HEK293 (cell line): ENCODE measurements around the gene FHIT.

Experiments
- CTCF ChIA-PET: fragments of 350-600 bp; formaldehyde crosslinking; extraction: SDS; loops from one replicate; lab custom pipeline; 2021; ENCODE audit warnings: antibody characterized with exemption; lab: Yijun Ruan, JAX
- POLR2A ChIA-PET: fragments of 300-600 bp; formaldehyde crosslinking; extraction: SDS; loops from one replicate; lab custom pipeline; 2020; ENCODE audit warnings: antibody characterized with exemption, inconsistent platforms; lab: Yijun Ruan, JAX
- H3K27ac ChIP-seq: fragments of 200-500 bp; sonication (Bioruptor generic); 2 replicates; pipeline ENCODE4 v1.5.1; 2014; ENCODE audit warnings: low read depth, low read length, control low read depth, inconsistent platforms; ENCODE audit errors: extremely low read depth
- H3K36me3 ChIP-seq, 2 experiments: fragments of 200-500 bp in 1 of 2; sonication (Bioruptor generic) in 1 of 2; 1 replicate in 1 of 2; 2 replicates in 1 of 2; pipeline ENCODE4 v1.5.1; 2014 to 2017; ENCODE audit warnings: inconsistent platforms in 2 of 2, low read length in 2 of 2; ENCODE audit not compliant: control insufficient read depth in 2 of 2, insufficient read depth in 1 of 2
- H3K4me1 ChIP-seq: fragments of 200-500 bp; sonication (Bioruptor generic); 2 replicates; pipeline ENCODE4 v1.5.1; 2014; ENCODE audit warnings: mild to moderate bottlenecking, low read length, inconsistent platforms; ENCODE audit not compliant: control insufficient read depth, insufficient read depth
- H3K4me3 ChIP-seq: 2 replicates; pipeline ENCODE4 v1.5.1; 2011; ENCODE audit warnings: low read depth, mild to moderate bottlenecking, control low read depth, low read length, moderate library complexity
- H3K9me3 ChIP-seq: fragments of 200-500 bp; sonication (Bioruptor generic); 2 replicates; pipeline ENCODE4 v1.5.1; 2014; ENCODE audit warnings: low read depth, low read length, inconsistent platforms; ENCODE audit not compliant: control insufficient read depth, insufficient read depth
- ATF2 ChIP-seq: fragments of 450-650 bp; formaldehyde crosslinking; IDR thresholded peaks from 2 replicates; pipeline ENCODE4 v1.5.1; 2016; ENCODE audit warnings: missing biosample characterization, missing genetic modification characterization, low read depth
- FEZF1 ChIP-seq: fragments of 450-650 bp; formaldehyde crosslinking; IDR thresholded peaks from 2 replicates; pipeline ENCODE4 v1.5.1; 2016; ENCODE audit warnings: missing biosample characterization, missing genetic modification characterization
- GLI2 ChIP-seq: fragments of 450-650 bp; formaldehyde crosslinking; IDR thresholded peaks from 2 replicates; pipeline ENCODE4; 2017; ENCODE audit warnings: missing biosample characterization, missing genetic modification characterization, low read depth, borderline replicate concordance
- IKZF3 ChIP-seq: fragments of 450-650 bp; IDR thresholded peaks from 2 replicates; pipeline ENCODE4 v1.5.0; 2018; ENCODE audit warnings: missing biosample characterization, mild to moderate bottlenecking, missing genetic modification characterization, moderate library complexity
- PRDM4 ChIP-seq: fragments of 450-650 bp; formaldehyde crosslinking; IDR thresholded peaks from 2 replicates; pipeline ENCODE4 v1.5.1; 2017; ENCODE audit warnings: missing biosample characterization, missing genetic modification characterization
- SALL2 ChIP-seq: fragments of 450-650 bp; formaldehyde crosslinking; IDR thresholded peaks from 2 replicates; pipeline ENCODE4 v1.5.0; 2017; ENCODE audit warnings: missing biosample characterization, mild to moderate bottlenecking, missing genetic modification characterization, borderline replicate concordance
- YY2 ChIP-seq: fragments of 450-650 bp; formaldehyde crosslinking; IDR thresholded peaks from 2 replicates; pipeline ENCODE4 v1.5.1; 2016; ENCODE audit warnings: missing biosample characterization, missing genetic modification characterization
- ZBTB49 ChIP-seq: fragments of 450-650 bp; formaldehyde crosslinking; IDR thresholded peaks from 2 replicates; pipeline ENCODE4 v1.5.1; 2016; ENCODE audit warnings: missing biosample characterization, missing genetic modification characterization, low read depth
- ZBTB7A ChIP-seq: fragments of 450-650 bp; formaldehyde crosslinking; IDR thresholded peaks from 2 replicates; pipeline ENCODE4 v1.5.1; 2016; ENCODE audit warnings: low read depth, missing biosample characterization, missing genetic modification characterization
- ZNF10 ChIP-seq: fragments of 450-650 bp; formaldehyde crosslinking; IDR thresholded peaks from 2 replicates; pipeline ENCODE4 v1.5.1; 2017; ENCODE audit warnings: missing biosample characterization, missing genetic modification characterization
- ZNF112 ChIP-seq: fragments of 450-650 bp; formaldehyde crosslinking; IDR thresholded peaks from 2 replicates; pipeline ENCODE4 v1.5.0; 2017; ENCODE audit warnings: missing biosample characterization, missing genetic modification characterization
- ZNF140 ChIP-seq: fragments of 450-650 bp; formaldehyde crosslinking; IDR thresholded peaks from 2 replicates; pipeline ENCODE4 v1.5.1; 2016; ENCODE audit warnings: missing biosample characterization, missing genetic modification characterization
- ZNF146 ChIP-seq: fragments of 450-650 bp; formaldehyde crosslinking; IDR thresholded peaks from 2 replicates; pipeline ENCODE4 v1.5.1; 2016; ENCODE audit warnings: missing biosample characterization, missing genetic modification characterization
- ZNF23 ChIP-seq: fragments of 450-650 bp; formaldehyde crosslinking; IDR thresholded peaks from 2 replicates; pipeline ENCODE4 v1.5.1; 2016; ENCODE audit warnings: missing biosample characterization, missing genetic modification characterization, borderline replicate concordance
- ZNF292 ChIP-seq: fragments of 450-650 bp; formaldehyde crosslinking; IDR thresholded peaks from 2 replicates; pipeline ENCODE4 v1.5.1; 2016; ENCODE audit warnings: low read depth, missing biosample characterization, missing genetic modification characterization, borderline replicate concordance
- ZNF324 ChIP-seq: fragments of 450-650 bp; formaldehyde crosslinking; IDR thresholded peaks from 2 replicates; pipeline ENCODE4 v1.5.1; 2016; ENCODE audit warnings: missing biosample characterization, missing genetic modification characterization
- ZNF473 ChIP-seq: fragments of 450-650 bp; formaldehyde crosslinking; IDR thresholded peaks from 2 replicates; pipeline ENCODE4 v1.5.1; 2017; ENCODE audit warnings: missing biosample characterization, missing genetic modification characterization
- ZNF571 ChIP-seq: fragments of 450-650 bp; formaldehyde crosslinking; IDR thresholded peaks from 2 replicates; pipeline ENCODE4 v1.5.0; 2017; ENCODE audit warnings: missing biosample characterization, missing genetic modification characterization
- ZNF707 ChIP-seq: fragments of 450-650 bp; formaldehyde crosslinking; IDR thresholded peaks from 2 replicates; pipeline ENCODE4 v1.5.1; 2016; ENCODE audit warnings: missing biosample characterization, missing genetic modification characterization
- ZNF747 ChIP-seq: fragments of 450-650 bp; formaldehyde crosslinking; IDR thresholded peaks from 2 replicates; pipeline ENCODE4 v1.5.1; 2016; ENCODE audit warnings: missing biosample characterization, missing genetic modification characterization
- ZNF777 ChIP-seq: fragments of 450-650 bp; formaldehyde crosslinking; IDR thresholded peaks from 2 replicates; pipeline ENCODE4 v1.5.1; 2017; ENCODE audit warnings: missing biosample characterization, missing genetic modification characterization, borderline replicate concordance
- ZSCAN4 ChIP-seq: fragments of 450-650 bp; formaldehyde crosslinking; IDR thresholded peaks from 2 replicates; pipeline ENCODE4 v1.5.1; 2017; ENCODE audit warnings: missing biosample characterization, missing genetic modification characterization

Gene FHIT

GRCh38 chr3:60629816-60630215 is 621.4 kb downstream of the FHIT start:
- no peaks in the 10 kb centered on the region for H3K36me3 ChIP-seq
- no peak overlapping the region for H3K27ac ChIP-seq
- CTCF ChIA-PET, result no interaction called here
- no peaks in the 10 kb centered on the region for H3K4me1 ChIP-seq
- no peaks in the 10 kb centered on the region for H3K9me3 ChIP-seq
- POLR2A ChIA-PET, result no interaction called here
- TF ChIP-seq YY2 (tag by site-specific recombination) (no peak), ATF2 (tag by site-specific recombination) (no peak), IKZF3 (no peak), FEZF1 (no peak), PRDM4 (tag by site-specific recombination) (no peak), ZNF23 (tag by site-specific recombination) (no peak), ZNF707 (no peak), ZNF112 (tag by site-specific recombination) (no peak), ZNF473 (tag by site-specific recombination) (no peak), ZBTB49 (no peak), ZNF747 (tag by site-specific recombination) (no peak), ZSCAN4 (tag by site-specific recombination) (no peak)
- TF ChIP-seq, all 188 proteins: peak for 0
- no peak overlapping the region for H3K4me3 ChIP-seq

- CTCF ChIA-PET, result no interaction called here
- Histone ChIP-seq H3K27ac (no peak overlapping the region), H3K36me3 (no peaks in the 10 kb centered on the region), H3K4me1 (no peaks in the 10 kb centered on the region), H3K4me3 (no peak overlapping the region), H3K9me3 (no peaks in the 10 kb centered on the region)
- TF ChIP-seq ZNF10 (tag by site-specific recombination) (no peak), SALL2 (tag by site-specific recombination) (no peak), ZNF292 (tag by site-specific recombination) (no peak), GLI2 (tag by site-specific recombination) (no peak), ZNF324 (tag by site-specific recombination) (no peak), ZBTB7A (tag by site-specific recombination) (no peak), ZNF777 (tag by site-specific recombination) (no peak), ZNF140 (tag by site-specific recombination) (no peak), ZNF571 (tag by site-specific recombination) (no peak), ZNF146 (tag by site-specific recombination) (no peak)
- POLR2A ChIA-PET, result no interaction called here
These were observed 628.9 kb downstream of the FHIT start for GRCh38 chr3:60622349-60622748.
